GM19452 (cell line): ENCODE measurements around the gene NEGR1.

ENCODE experiments used
- ATAC-seq: cut with Tn5 transposase; IDR thresholded peaks from one replicate; pipeline ENCODE4 v1.9.1; 2021; ENCODE audit not compliant: unreplicated experiment

NEGR1 gene

GRCh38 chr1:71721532-71721931 lies 560.8 kb downstream of the NEGR1 start:
- ATAC-seq, result no peak

- no peak for ATAC-seq
Measured at GRCh38 chr1:71719330-71719729, 563.0 kb downstream of the NEGR1 start.

- ATAC-seq, result no peak
Measured at GRCh38 chr1:71717186-71717585, 565.2 kb downstream of the NEGR1 start.

GRCh38 chr1:71711456-71711855 lies 570.9 kb downstream of the NEGR1 start:
- no peak for ATAC-seq

- ATAC-seq, result no peak
Measured at GRCh38 chr1:71706029-71706671, 576.2 kb downstream of the NEGR1 start.

GRCh38 chr1:71698186-71698585 lies 584.2 kb downstream of the NEGR1 start:
- no peak for ATAC-seq

GRCh38 chr1:71695821-71696220 lies 586.5 kb downstream of the NEGR1 start:
- ATAC-seq, result no peak

GRCh38 chr1:71695084-71695483 lies 587.3 kb downstream of the NEGR1 start:
- no peak for ATAC-seq

GRCh38 chr1:71693581-71693980 lies 588.8 kb downstream of the NEGR1 start:
- ATAC-seq, result no peak

- ATAC-seq, result no peak
Measured at GRCh38 chr1:71689635-71690034, 592.7 kb downstream of the NEGR1 start.

GRCh38 chr1:71687376-71687775 lies 595.0 kb downstream of the NEGR1 start:
- no peak for ATAC-seq

- ATAC-seq, result no peak
Measured at GRCh38 chr1:71676979-71677925, 605.1 kb downstream of the NEGR1 start.

- ATAC-seq, result no peak
Measured at GRCh38 chr1:71668065-71668464, 614.3 kb downstream of the NEGR1 start.

- ATAC-seq, result no peak
Measured at GRCh38 chr1:71667216-71667615, 615.1 kb downstream of the NEGR1 start.

- no peak for ATAC-seq
Measured at GRCh38 chr1:71666609-71667008, 615.7 kb downstream of the NEGR1 start.

- ATAC-seq, result no peak
Measured at GRCh38 chr1:71660411-71660810, 621.9 kb downstream of the NEGR1 start.

GRCh38 chr1:71657891-71658679 lies 624.3 kb downstream of the NEGR1 start:
- ATAC-seq, result no peak

GRCh38 chr1:71656902-71657301 lies 625.4 kb downstream of the NEGR1 start:
- no peak for ATAC-seq

GRCh38 chr1:71655604-71656003 lies 626.7 kb downstream of the NEGR1 start:
- ATAC-seq, result no peak

GRCh38 chr1:71653952-71654351 lies 628.4 kb downstream of the NEGR1 start:
- no peak for ATAC-seq

- ATAC-seq, result no peak
Measured at GRCh38 chr1:71651214-71651613, 631.1 kb downstream of the NEGR1 start.
